ENCODE results near the gene SERPINA5.

DNA sequence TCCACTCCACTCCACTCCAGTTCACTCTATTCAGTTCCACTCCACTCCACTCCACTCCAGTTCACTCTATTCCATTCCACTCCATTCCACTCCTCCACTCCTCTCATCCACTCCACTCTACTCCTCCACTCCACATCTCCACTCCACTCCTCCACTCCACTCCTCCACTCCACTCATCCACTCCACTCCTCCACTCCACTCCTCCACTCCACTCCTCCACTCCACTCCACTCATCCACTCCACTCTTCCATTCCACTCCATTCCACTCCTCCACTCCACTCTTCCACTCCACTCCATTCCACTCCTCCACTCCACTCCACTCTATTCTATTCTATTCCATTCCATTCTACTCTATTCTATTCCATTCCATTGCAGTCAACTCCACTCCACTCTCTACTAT, 9.8 kb downstream of the SERPINA5 start:
- TF ChIP-seq BHLHE40 (IDR thresholded peaks at IDR 0.05; ENCODE audit: borderline replicate concordance) (no peak), TARDBP (IDR thresholded peaks at IDR 0.05) (no peak), SUZ12 (IDR thresholded peaks at IDR 0.05) (no peak), FOXK2 (IDR thresholded peaks at IDR 0.05) (no peak), SP1 (IDR thresholded peaks at IDR 0.05) (no peak), ARNT (IDR thresholded peaks at IDR 0.05) (no peak), HDGF (IDR thresholded peaks at IDR 0.05; ENCODE audit: borderline replicate concordance) (no peak), ELF4 (IDR thresholded peaks at IDR 0.05) (no peak), FOXA1 (IDR thresholded peaks at IDR 0.05) (no peak), PKNOX1 (IDR thresholded peaks at IDR 0.05) (no peak), FOXM1 (IDR thresholded peaks at IDR 0.05; ENCODE audit: borderline replicate concordance) (no peak), ZNF384 (IDR thresholded peaks at IDR 0.05) (no peak), LEF1 (IDR thresholded peaks at IDR 0.05; ENCODE audit: borderline replicate concordance) (no peak), NFRKB (IDR thresholded peaks at IDR 0.05) (no peak)

Measured in HEK293T (cell line).